KMS-11 (cell line): ENCODE measurements around the gene BPIFB6.

Experiments
- H2AFZ ChIP-seq: fragments of 200-600 bp; sonication (generic); 2 replicates; pipeline ENCODE4 v1.6.1; 2016; ENCODE audit warnings: antibody characterized with exemption, mixed run types, low read depth
- H3K27ac ChIP-seq: fragments of 200-600 bp; sonication (generic); 2 replicates; pipeline ENCODE4 v1.6.1; 2016; ENCODE audit warnings: mild to moderate bottlenecking, mixed run types
- H3K27me3 ChIP-seq: fragments of 200-600 bp; sonication (generic); 2 replicates; pipeline ENCODE4 v1.6.1; 2017; ENCODE audit warnings: mild to moderate bottlenecking, low read depth, mixed run types, moderate library complexity; ENCODE audit not compliant: insufficient read depth
- H3K36me3 ChIP-seq: fragments of 200-600 bp; sonication (generic); 2 replicates; pipeline ENCODE4 v1.6.1; 2017; ENCODE audit warnings: mild to moderate bottlenecking, mixed run types; ENCODE audit not compliant: insufficient read depth
- H3K4me1 ChIP-seq: fragments of 200-600 bp; sonication (generic); 2 replicates; pipeline ENCODE4 v1.6.1; 2016; ENCODE audit warnings: mild to moderate bottlenecking, low read depth, mixed run types; ENCODE audit not compliant: poor library complexity, severe bottlenecking
- H3K4me2 ChIP-seq: fragments of 200-600 bp; sonication (generic); 2 replicates; pipeline ENCODE4 v1.7.0; 2016; ENCODE audit warnings: mild to moderate bottlenecking, mixed run types
- H3K4me3 ChIP-seq: fragments of 200-600 bp; sonication (generic); IDR thresholded peaks from 2 replicates; pipeline ENCODE4 v1.6.1; 2017; ENCODE audit warnings: low read depth, low read length, mixed read lengths; ENCODE audit not compliant: insufficient read depth
- H3K79me2 ChIP-seq: fragments of 200-600 bp; sonication (generic); 2 replicates; pipeline ENCODE4 v1.6.1; 2016; ENCODE audit warnings: low read depth, mixed run types; ENCODE audit not compliant: insufficient read depth
- H3K9ac ChIP-seq: fragments of 200-600 bp; sonication (generic); 2 replicates; pipeline ENCODE4 v1.6.1; 2016; ENCODE audit warnings: mild to moderate bottlenecking, mixed run types
- H4K20me1 ChIP-seq: fragments of 200-600 bp; sonication (generic); 2 replicates; pipeline ENCODE4 v1.6.1; 2016; ENCODE audit warnings: mild to moderate bottlenecking, mixed run types; ENCODE audit not compliant: insufficient read depth
- TF ChIP-seq, protein P1 (sequence below): fragments of 200-600 bp; sonication (generic); conservative IDR thresholded peaks from 2 replicates; pipeline ENCODE4 v1.6.1; 2017; ENCODE audit warnings: low read depth, mild to moderate bottlenecking, antibody characterized with exemption, low read length, moderate library complexity, mixed read lengths

BPIFB6 gene

GRCh38 chr20:32991792-32992641 lies 39.4 kb upstream of the BPIFB6 start:
- Histone ChIP-seq H2AFZ (no peak overlapping the region), H3K4me3 (no peak overlapping the region), H3K27ac (no peak overlapping the region), H3K79me2 (no peaks in the 10 kb centered on the region), H3K27me3 (no peaks in the 10 kb centered on the region; the same call in 1 of the 2 replicates), H3K4me1 (no peaks in the 10 kb centered on the region), H3K36me3 (no peaks in the 10 kb centered on the region), H3K9ac (no peak overlapping the region), H3K4me2 (no peak overlapping the region), H4K20me1 (no peaks in the 10 kb centered on the region)
- TF ChIP-seq, protein P1, sequence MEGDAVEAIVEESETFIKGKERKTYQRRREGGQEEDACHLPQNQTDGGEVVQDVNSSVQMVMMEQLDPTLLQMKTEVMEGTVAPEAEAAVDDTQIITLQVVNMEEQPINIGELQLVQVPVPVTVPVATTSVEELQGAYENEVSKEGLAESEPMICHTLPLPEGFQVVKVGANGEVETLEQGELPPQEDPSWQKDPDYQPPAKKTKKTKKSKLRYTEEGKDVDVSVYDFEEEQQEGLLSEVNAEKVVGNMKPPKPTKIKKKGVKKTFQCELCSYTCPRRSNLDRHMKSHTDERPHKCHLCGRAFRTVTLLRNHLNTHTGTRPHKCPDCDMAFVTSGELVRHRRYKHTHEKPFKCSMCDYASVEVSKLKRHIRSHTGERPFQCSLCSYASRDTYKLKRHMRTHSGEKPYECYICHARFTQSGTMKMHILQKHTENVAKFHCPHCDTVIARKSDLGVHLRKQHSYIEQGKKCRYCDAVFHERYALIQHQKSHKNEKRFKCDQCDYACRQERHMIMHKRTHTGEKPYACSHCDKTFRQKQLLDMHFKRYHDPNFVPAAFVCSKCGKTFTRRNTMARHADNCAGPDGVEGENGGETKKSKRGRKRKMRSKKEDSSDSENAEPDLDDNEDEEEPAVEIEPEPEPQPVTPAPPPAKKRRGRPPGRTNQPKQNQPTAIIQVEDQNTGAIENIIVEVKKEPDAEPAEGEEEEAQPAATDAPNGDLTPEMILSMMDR = no peak

- no peaks in the 10 kb centered on the region; the same call in 1 of the 2 replicates for H3K27me3 ChIP-seq
- no peaks in the 10 kb centered on the region for H3K36me3 ChIP-seq
- no peaks in the 10 kb centered on the region for H3K79me2 ChIP-seq
- no peak overlapping the region for H2AFZ ChIP-seq
- no peak overlapping the region for H3K9ac ChIP-seq
- no peak overlapping the region for H3K4me2 ChIP-seq
- no peak overlapping the region for H3K4me3 ChIP-seq
- no peak overlapping the region for H3K27ac ChIP-seq
- TF ChIP-seq, protein P1 = no peak
- H4K20me1 ChIP-seq = no peaks in the 10 kb centered on the region
- H3K4me1 ChIP-seq = no peaks in the 10 kb centered on the region
These were observed 37.9 kb upstream of the BPIFB6 start for GRCh38 chr20:32993496-32994050.

- Histone ChIP-seq H3K27ac (no peak overlapping the region), H3K36me3 (no peaks in the 10 kb centered on the region), H4K20me1 (no peaks in the 10 kb centered on the region), H3K4me2 (no peak overlapping the region), H3K9ac (no peak overlapping the region), H3K79me2 (no peaks in the 10 kb centered on the region), H3K4me1 (no peaks in the 10 kb centered on the region), H3K27me3 (peaks cover 5% of the 10 kb centered on the region; the same call in 1 of the 2 replicates), H2AFZ (no peak overlapping the region), H3K4me3 (no peak overlapping the region)
- TF ChIP-seq, protein P1 = peak; percentile 31; the same call in 1 of the 2 replicates
These were observed 35.6 kb upstream of the BPIFB6 start for GRCh38 chr20:32995802-32996201.

DNA sequence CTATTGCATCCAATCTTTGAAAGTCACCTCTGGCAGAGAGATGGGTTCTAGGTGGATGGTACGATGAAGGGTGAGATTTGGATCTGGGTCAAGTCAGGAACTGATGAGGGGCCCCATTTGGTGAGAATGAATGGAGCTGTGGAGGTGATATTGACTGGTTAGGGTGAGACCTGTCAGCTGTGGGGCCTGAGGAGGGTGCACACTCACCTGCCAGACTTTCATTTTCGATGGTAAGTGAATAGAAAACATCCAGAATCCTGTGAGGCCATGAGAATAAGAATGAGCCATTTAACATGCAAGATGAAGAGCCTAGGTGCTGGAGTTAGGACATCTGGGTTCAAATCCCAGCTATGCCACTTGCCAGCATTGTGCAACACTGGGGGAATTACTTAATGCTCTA lies 34.0 kb upstream of the BPIFB6 start:
- H3K27ac ChIP-seq = no peak overlapping the region
- no peaks in the 10 kb centered on the region for H3K79me2 ChIP-seq
- no peak overlapping the region for H3K4me3 ChIP-seq
- no peaks in the 10 kb centered on the region for H3K4me1 ChIP-seq
- H2AFZ ChIP-seq = no peak overlapping the region
- H3K27me3 ChIP-seq = peaks cover 5% of the 10 kb centered on the region; the same call in 1 of the 2 replicates
- TF ChIP-seq, protein P1 = no peak
- H3K4me2 ChIP-seq = no peak overlapping the region; the same call in 1 of the 2 replicates
- H3K9ac ChIP-seq = no peak overlapping the region
- no peaks in the 10 kb centered on the region for H3K36me3 ChIP-seq
- H4K20me1 ChIP-seq = no peaks in the 10 kb centered on the region
